Peyer's patch (tissue), 4 donors: ENCODE data around the gene TULP3. TPM values are rescaled to one million over a fixed set of nuclear protein-coding genes. Genes with fewer than 3 reads are reported as not detected.

Source experiments
- DNase-seq, 3 donors: peaks; one replicate each; pipeline ENCODE4 v3.0.0-alpha.2; 2017 to 2019
- H3K27ac ChIP-seq, 4 donors: fragments of 200-600 bp; sonication (generic); one replicate each; pipeline ENCODE4 v1.5.1; 2016 to 2019
- H3K27me3 ChIP-seq, 2 donors: fragments of 200-600 bp; sonication (generic); one replicate each; pipeline ENCODE4 v1.5.1; 2019
- H3K36me3 ChIP-seq, 3 donors: fragments of 200-600 bp; sonication (generic); one replicate each; pipeline ENCODE4 v1.5.1; 2016 to 2019
- H3K4me1 ChIP-seq, 4 donors: fragments of 200-600 bp; sonication (generic); one replicate each; pipeline ENCODE4 v1.5.1; 2016 to 2019
- H3K4me3 ChIP-seq, 4 donors: fragments of 200-600 bp; sonication (generic); 1 replicate in 3 of 4; 2 replicates in 1 of 4; pipeline ENCODE4 v1.5.1; 2016 to 2019; ENCODE audit warnings: mild to moderate bottlenecking in 1 of 4
- H3K9me3 ChIP-seq, 4 donors: fragments of 200-600 bp; sonication (generic); one replicate each; pipeline ENCODE4 v1.5.1; 2016 to 2019; ENCODE audit warnings: mild to moderate bottlenecking in 1 of 4
- POLR2A ChIP-seq, 2 donors: fragments of 450-650 bp; IDR thresholded peaks; one replicate each; pipeline ENCODE4 v1.5.1; 2017; ENCODE audit warnings: antibody characterized with exemption in 2 of 2, mild to moderate bottlenecking in 2 of 2, moderate library complexity in 2 of 2
- total RNA-seq, 4 donors: library from RNA; depleted of rRNA; stranded (reverse); fragments of >200 nt; gene quantifications; one replicate each; pipeline ENCODE4 v1.1.0, GENCODE V29; 2016
- TF ChIP-seq, protein P1 (sequence below), 6 experiments: fragments of 450-650 bp in 4 of 6; fragments of 200-600 bp in 2 of 6; sonication (generic) in 1 of 6; IDR thresholded peaks; one replicate each; pipeline ENCODE4 v1.5.1; 2017 to 2019; ENCODE audit warnings: antibody characterized with exemption in 6 of 6, mild to moderate bottlenecking in 3 of 6, moderate library complexity in 1 of 6

TULP3 gene
- total RNA-seq, 4 donors from 2014 or later = 7.2 to 63.5 (median 12.6) TPM

GRCh38 chr12:2879853-2880252 lies 10.8 kb upstream of the TULP3 start:
- Histone ChIP-seq H3K4me3 (no peak overlapping the region), H3K27ac (no peak overlapping the region), H3K27me3 (no peaks in the 10 kb centered on the region), H3K4me1 (peaks cover 0 to 16% (median 5%) of the 10 kb centered on the region in 4 donors), H3K9me3 (no peaks in the 10 kb centered on the region), H3K36me3 (no peaks in the 10 kb centered on the region)
- TF ChIP-seq, protein P1, sequence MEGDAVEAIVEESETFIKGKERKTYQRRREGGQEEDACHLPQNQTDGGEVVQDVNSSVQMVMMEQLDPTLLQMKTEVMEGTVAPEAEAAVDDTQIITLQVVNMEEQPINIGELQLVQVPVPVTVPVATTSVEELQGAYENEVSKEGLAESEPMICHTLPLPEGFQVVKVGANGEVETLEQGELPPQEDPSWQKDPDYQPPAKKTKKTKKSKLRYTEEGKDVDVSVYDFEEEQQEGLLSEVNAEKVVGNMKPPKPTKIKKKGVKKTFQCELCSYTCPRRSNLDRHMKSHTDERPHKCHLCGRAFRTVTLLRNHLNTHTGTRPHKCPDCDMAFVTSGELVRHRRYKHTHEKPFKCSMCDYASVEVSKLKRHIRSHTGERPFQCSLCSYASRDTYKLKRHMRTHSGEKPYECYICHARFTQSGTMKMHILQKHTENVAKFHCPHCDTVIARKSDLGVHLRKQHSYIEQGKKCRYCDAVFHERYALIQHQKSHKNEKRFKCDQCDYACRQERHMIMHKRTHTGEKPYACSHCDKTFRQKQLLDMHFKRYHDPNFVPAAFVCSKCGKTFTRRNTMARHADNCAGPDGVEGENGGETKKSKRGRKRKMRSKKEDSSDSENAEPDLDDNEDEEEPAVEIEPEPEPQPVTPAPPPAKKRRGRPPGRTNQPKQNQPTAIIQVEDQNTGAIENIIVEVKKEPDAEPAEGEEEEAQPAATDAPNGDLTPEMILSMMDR (IDR thresholded peaks at IDR 0.05) = no peak
- TF ChIP-seq POLR2A (IDR thresholded peaks at IDR 0.05) = no peak
- DNase-seq = no peak

GRCh38 chr12:2884810-2885209 lies 5.9 kb upstream of the TULP3 start:
- DNase-seq = no peak
- H3K4me1 ChIP-seq = peaks cover 0 to 1% (median 0%) of the 10 kb centered on the region in 4 donors
- no peaks in the 10 kb centered on the region for H3K27me3 ChIP-seq
- no peaks in the 10 kb centered on the region for H3K9me3 ChIP-seq
- H3K4me3 ChIP-seq = no peak overlapping the region
- H3K27ac ChIP-seq = peak overlapping the region in 1 of 4 donors; percentile 6
- H3K36me3 ChIP-seq = peaks cover 0 to 10% (median 0%) of the 10 kb centered on the region in 3 donors
- TF ChIP-seq POLR2A (IDR thresholded peaks at IDR 0.05) = no peak
- TF ChIP-seq, protein P1 (IDR thresholded peaks at IDR 0.05) = no peak

DNA sequence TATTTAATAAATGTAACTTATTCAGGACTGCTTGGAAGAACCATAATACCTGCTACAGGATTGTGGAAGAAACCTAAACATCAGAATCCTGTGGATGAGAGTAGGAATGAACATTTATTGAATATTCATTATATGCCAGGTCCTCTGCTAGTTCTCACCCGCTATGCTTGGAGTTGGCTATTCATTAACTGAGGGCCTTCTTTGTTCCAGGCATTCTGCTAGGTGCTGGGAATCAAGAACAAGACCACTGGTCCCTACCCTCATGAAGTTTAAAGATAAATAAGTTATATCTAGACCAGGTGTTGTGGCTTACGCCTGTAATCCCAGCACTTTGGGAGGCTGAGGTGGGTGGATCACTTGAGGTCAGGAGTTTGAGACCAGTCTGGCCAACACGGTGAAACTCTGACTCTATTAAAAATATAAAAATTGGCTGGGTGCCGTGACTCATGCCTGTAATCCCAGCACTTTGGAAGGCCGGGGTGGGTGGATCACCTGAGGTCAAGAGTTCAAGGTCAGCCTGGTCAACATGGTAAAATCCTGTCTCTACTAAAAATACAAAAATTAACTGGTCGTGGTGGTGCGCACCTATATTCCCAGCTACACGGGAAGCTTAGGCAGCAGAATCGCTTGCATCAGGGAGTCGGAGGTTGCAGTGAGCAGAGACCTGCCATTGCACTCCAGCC lies 3.8 kb upstream of the TULP3 start:
- Histone ChIP-seq H3K4me3 (no peak overlapping the region), H3K9me3 (no peaks in the 10 kb centered on the region), H3K4me1 (peaks cover 0 to 14% (median 2%) of the 10 kb centered on the region in 4 donors), H3K36me3 (peaks cover 0 to 10% (median 0%) of the 10 kb centered on the region in 3 donors), H3K27ac (no peak overlapping the region), H3K27me3 (no peaks in the 10 kb centered on the region)
- no peak for DNase-seq
- TF ChIP-seq, protein P1 (IDR thresholded peaks at IDR 0.05) = no peak
- TF ChIP-seq POLR2A (IDR thresholded peaks at IDR 0.05) = no peak

DNA sequence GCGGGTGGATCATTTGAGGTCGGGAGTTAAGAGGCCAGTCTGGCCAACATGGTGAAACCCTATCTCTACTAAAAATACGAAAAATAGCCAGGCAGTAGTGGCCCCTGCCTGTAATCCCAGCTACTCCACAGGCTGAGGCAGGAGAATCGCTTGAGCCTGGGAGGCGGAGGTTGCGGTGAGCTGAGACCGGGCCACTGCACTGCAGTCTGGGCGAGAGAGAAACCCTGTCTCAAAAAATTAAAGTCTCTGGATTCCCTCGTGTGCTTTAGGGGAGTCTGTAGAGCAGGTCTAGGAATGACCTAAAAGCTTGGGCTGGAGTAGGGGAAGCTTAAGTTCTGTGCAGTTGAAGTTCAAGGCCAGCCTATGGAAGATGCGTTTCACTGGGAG lies 697 bp upstream of the TULP3 start:
- H3K27ac ChIP-seq = peak overlapping the region; percentile 77 to 92 (median 82)
- H3K27me3 ChIP-seq = no peaks in the 10 kb centered on the region
- H3K4me3 ChIP-seq = peak overlapping the region; percentile 64 to 94 (median 87)
- no peaks in the 10 kb centered on the region for H3K9me3 ChIP-seq
- DNase-seq = no peak
- peaks cover 0 to 14% (median 2%) of the 10 kb centered on the region in 4 donors for H3K4me1 ChIP-seq
- H3K36me3 ChIP-seq = peaks cover 0 to 10% (median 0%) of the 10 kb centered on the region in 3 donors
- TF ChIP-seq POLR2A (IDR thresholded peaks at IDR 0.05) = no peak
- TF ChIP-seq, protein P1 (IDR thresholded peaks at IDR 0.05) = no peak

GRCh38 chr12:2891240-2892053 lies 756 bp downstream of the TULP3 start:
- DNase-seq = peak in 2 of 3 donors; percentile 45 to 65
- Histone ChIP-seq H3K27me3 (no peaks in the 10 kb centered on the region), H3K36me3 (peaks cover 0 to 10% (median 0%) of the 10 kb centered on the region in 3 donors), H3K27ac (peak overlapping the region; percentile 77 to 92 (median 82)), H3K4me3 (peak overlapping the region; percentile 64 to 94 (median 87)), H3K9me3 (no peaks in the 10 kb centered on the region), H3K4me1 (peaks cover 0 to 14% (median 2%) of the 10 kb centered on the region in 4 donors)
- TF ChIP-seq, protein P1 (IDR thresholded peaks at IDR 0.05) = no peak
- no peak for TF ChIP-seq POLR2A (IDR thresholded peaks at IDR 0.05)
